H1 (cell line): ENCODE measurements around the gene KISS1R. TPM values are rescaled to one million over a fixed set of nuclear protein-coding genes. Genes with fewer than 3 reads are reported as not detected.
"Not testable (repeated sequence)": the region's sequence is repeated elsewhere in the genome, so short reads cannot be mapped to it uniquely, and the experiment has no call there.

Experiments
- CTCF ChIA-PET: fragments of 300-600 bp; sonication (Branson Sonifier 250); formaldehyde crosslinking; loops from one replicate; lab custom pipeline; 2021; ENCODE audit not compliant: partially characterized antibody; lab: Charles Lee
- POLR2A ChIA-PET: fragments of 300-600 bp; sonication (Branson Sonifier 250); formaldehyde crosslinking; loops from one replicate; lab custom pipeline; 2021; ENCODE audit warnings: inconsistent platforms; ENCODE audit not compliant: partially characterized antibody; lab: Charles Lee
- DNase-seq, 2 experiments: peaks; one replicate each; pipeline versions ENCODE4 v3.0.0 to v3.0.0-alpha.2; 2010 to 2022; ENCODE audit warnings: low spot score in 2 of 2, low read depth in 1 of 2, mixed read lengths in 1 of 2
- FAIRE-seq: peaks from 2 replicates; lab custom pipeline; 2011; peaks lifted over from hg19 to GRCh38; lab: Jason Lieb, UNC
- H2AFZ ChIP-seq: 2 replicates; pipeline ENCODE4 v1.8.1; 2012; ENCODE audit warnings: low read length, inconsistent platforms
- H2AK5ac ChIP-seq: 2 replicates; pipeline ENCODE4 v1.6.1; 2013; ENCODE audit warnings: low read depth, low read length
- H2BK120ac ChIP-seq: replicated peaks from 2 replicates; pipeline ENCODE3; 2013; ENCODE audit warnings: low read depth, low read length, inconsistent platforms
- H2BK12ac ChIP-seq: 2 replicates; pipeline ENCODE4 v1.6.1; 2013; ENCODE audit warnings: low read depth, low read length
- H2BK15ac ChIP-seq: 2 replicates; pipeline ENCODE4 v1.6.1; 2013; ENCODE audit warnings: low read length
- H2BK20ac ChIP-seq: 2 replicates; pipeline ENCODE4 v1.6.1; 2013; ENCODE audit warnings: low read length
- H2BK5ac ChIP-seq: 2 replicates; pipeline ENCODE4 v1.6.1; 2013; ENCODE audit warnings: low read depth, low read length
- H3K14ac ChIP-seq: 2 replicates; pipeline ENCODE4 v1.6.1; 2013; ENCODE audit warnings: inconsistent platforms; ENCODE audit not compliant: insufficient read length
- H3K18ac ChIP-seq: 2 replicates; pipeline ENCODE4 v1.6.1; 2013; ENCODE audit warnings: low read length; ENCODE audit errors: extremely low read depth
- H3K23ac ChIP-seq: 2 replicates; pipeline ENCODE4 v1.6.1; 2013; ENCODE audit warnings: inconsistent platforms; ENCODE audit not compliant: insufficient read length
- H3K23me2 ChIP-seq: 2 replicates; pipeline ENCODE4 v1.6.1; 2013; ENCODE audit warnings: low read depth, low read length
- H3K27ac ChIP-seq: 2 replicates; pipeline ENCODE4 v1.6.1; 2011; ENCODE audit warnings: low read depth, low read length, inconsistent platforms
- H3K27me3 ChIP-seq, 4 experiments: replicated peaks in 1 of 4; 1 replicate in 1 of 4; 2 replicates in 3 of 4; pipeline versions ENCODE4 v1.6.1 to v1.8.1; 2011 to 2013; ENCODE audit warnings: low read length in 3 of 4, mild to moderate bottlenecking in 3 of 4, inconsistent platforms in 2 of 4, mixed read lengths in 2 of 4, moderate library complexity in 1 of 4; ENCODE audit not compliant: control insufficient read depth in 3 of 4, insufficient read depth in 3 of 4; ENCODE audit errors: extremely low read depth in 1 of 4
- H3K36me3 ChIP-seq, 4 experiments: 2 replicates each; pipeline versions ENCODE4 v1.6.1 to v1.8.1; 2011 to 2013; ENCODE audit warnings: mild to moderate bottlenecking in 4 of 4, low read length in 3 of 4, moderate library complexity in 2 of 4, control low read depth in 1 of 4, inconsistent platforms in 1 of 4; ENCODE audit not compliant: insufficient read depth in 4 of 4, control insufficient read depth in 2 of 4
- H3K4ac ChIP-seq: replicated peaks from 2 replicates; pipeline ENCODE3; 2013; ENCODE audit warnings: low read length, low read depth, mixed read lengths, inconsistent platforms; ENCODE audit not compliant: insufficient read length
- H3K4me1 ChIP-seq, 4 experiments: replicated peaks in 1 of 4; 1 replicate in 1 of 4; 2 replicates in 3 of 4; pipeline versions ENCODE4 v1.6.1 to v1.8.1; 2011 to 2013; ENCODE audit warnings: low read length in 3 of 4, inconsistent platforms in 2 of 4, mixed read lengths in 1 of 4; ENCODE audit not compliant: insufficient read depth in 4 of 4, control insufficient read depth in 3 of 4
- H3K4me2 ChIP-seq, 2 experiments: 2 replicates each; pipeline versions ENCODE4 v1.6.1 to v1.8.1; 2011 to 2013; ENCODE audit warnings: low read depth in 2 of 2, low read length in 2 of 2, control low read depth in 1 of 2, inconsistent platforms in 1 of 2, mild to moderate bottlenecking in 1 of 2; ENCODE audit not compliant: insufficient read depth in 1 of 2
- H3K4me3 ChIP-seq, 4 experiments: fragments of 200-600, 300-600 bp in 1 of 4; sonication (generic), shearing (Covaris generic), sonication (Bioruptor Twin) in 1 of 4; 2 replicates each; pipeline versions ENCODE4 v1.5.1 to v1.8.1; 2011 to 2016; ENCODE audit warnings: low read length in 4 of 4, low read depth in 3 of 4, control low read depth in 2 of 4, inconsistent platforms in 2 of 4, mild to moderate bottlenecking in 2 of 4, mixed read lengths in 1 of 4, moderate library complexity in 1 of 4; ENCODE audit not compliant: insufficient read depth in 2 of 4; ENCODE audit errors: extremely low read depth in 1 of 4
- H3K56ac ChIP-seq: replicated peaks from 2 replicates; pipeline ENCODE3; 2013; ENCODE audit warnings: low read depth, mild to moderate bottlenecking, mixed read lengths, low read length, inconsistent platforms; ENCODE audit not compliant: insufficient read length
- H3K79me1 ChIP-seq: 2 replicates; pipeline ENCODE4 v1.6.1; 2013; ENCODE audit warnings: low read depth, low read length, control low read depth
- H3K79me2 ChIP-seq, 2 experiments: 2 replicates each; pipeline versions ENCODE4 v1.6.1 to v1.8.1; 2012 to 2013; ENCODE audit warnings: low read length in 2 of 2, mild to moderate bottlenecking in 2 of 2, inconsistent platforms in 1 of 2; ENCODE audit not compliant: insufficient read depth in 2 of 2, control insufficient read depth in 1 of 2
- H3K9ac ChIP-seq, 4 experiments: replicated peaks in 1 of 4; 1 replicate in 1 of 4; 2 replicates in 3 of 4; pipeline versions ENCODE4 v1.6.1 to v1.8.1; 2011 to 2013; ENCODE audit warnings: low read depth in 3 of 4, low read length in 3 of 4, control low read depth in 2 of 4, mild to moderate bottlenecking in 2 of 4, moderate library complexity in 2 of 4, inconsistent platforms in 1 of 4; ENCODE audit errors: extremely low read depth in 1 of 4
- H3K9me3 ChIP-seq, 2 experiments: 2 replicates each; pipeline versions ENCODE4 v1.6.1 to v1.8.1; 2012 to 2013; ENCODE audit warnings: mild to moderate bottlenecking in 2 of 2, moderate library complexity in 2 of 2, control low read depth in 1 of 2, inconsistent platforms in 1 of 2, low read depth in 1 of 2, low read length in 1 of 2, mixed read lengths in 1 of 2; ENCODE audit not compliant: insufficient read depth in 2 of 2
- H4K20me1 ChIP-seq, 2 experiments: replicated peaks in 1 of 2; 2 replicates each; pipeline versions ENCODE3 to v1.8.1; 2011 to 2013; ENCODE audit warnings: inconsistent platforms in 2 of 2, low read length in 2 of 2, mild to moderate bottlenecking in 1 of 2; ENCODE audit not compliant: insufficient read depth in 2 of 2, control insufficient read depth in 1 of 2
- H4K5ac ChIP-seq: 2 replicates; pipeline ENCODE4 v1.6.1; 2013; ENCODE audit warnings: low read length, low read depth, mixed read lengths, inconsistent platforms; ENCODE audit not compliant: insufficient read length
- H4K8ac ChIP-seq: 2 replicates; pipeline ENCODE4 v1.8.0; 2013; ENCODE audit warnings: mild to moderate bottlenecking, moderate library complexity, low read length, inconsistent platforms; ENCODE audit not compliant: insufficient read depth; ENCODE audit errors: extremely low read depth
- H4K91ac ChIP-seq: replicated peaks from 2 replicates; pipeline ENCODE3; 2013; ENCODE audit warnings: low read length, mixed read lengths, inconsistent platforms; ENCODE audit not compliant: insufficient read length
- EGR1 ChIP-seq: IDR thresholded peaks from 2 replicates; pipeline ENCODE4 v1.6.1; 2011; ENCODE audit warnings: low read depth, low read length, borderline replicate concordance
- FOSL1 ChIP-seq: IDR thresholded peaks from 2 replicates; pipeline ENCODE4 v1.6.1; 2011; ENCODE audit warnings: mild to moderate bottlenecking, low read depth, low read length, moderate library complexity; ENCODE audit not compliant: insufficient read depth
- HDAC6 ChIP-seq: IDR thresholded peaks from one replicate; pipeline ENCODE4 v1.7.1; 2012; ENCODE audit warnings: low read depth, mild to moderate bottlenecking, inconsistent platforms, low read length, moderate library complexity
- KDM4A ChIP-seq: IDR thresholded peaks from one replicate; pipeline ENCODE4 v1.7.1; 2012; ENCODE audit warnings: low read depth, mild to moderate bottlenecking, moderate library complexity, low read length, inconsistent platforms; ENCODE audit not compliant: severe bottlenecking
- SP4 ChIP-seq: IDR thresholded peaks from 2 replicates; pipeline ENCODE4 v1.6.1; 2012; ENCODE audit warnings: low read length, inconsistent platforms
- WGBS, 2 experiments: shearing (Covaris generic) in 1 of 2; methylation state at CpG; one replicate each; pipeline versions ENCODE4 v1.1.6 to v1.1.7; 2013 to 2015; ENCODE audit warnings: low lambda C conversion rate in 2 of 2, mixed read lengths in 2 of 2, inconsistent platforms in 1 of 2, low coverage in 1 of 2, missing lambda C conversion rate in 1 of 2; ENCODE audit not compliant: insufficient replicate concordance in 2 of 2, insufficient coverage in 1 of 2, insufficient read length in 1 of 2; ENCODE audit errors: extremely low coverage in 1 of 2, missing lambda C conversion rate in 1 of 2; 5-methylcytosine and 5-hydroxymethylcytosine counted together
- polyA plus RNA-seq, 7 experiments: library from polyadenylated mRNA; depleted of rRNA in 3 of 7; stranded (reverse) in 5 of 7; unstranded in 2 of 7; fragments of >200 nt in 5 of 7; fragments of 200-250 nt in 2 of 7; gene quantifications; 1 replicate in 5 of 7; 2 replicates in 1 of 7; 4 replicates in 1 of 7; pipeline versions ENCODE4 v1.2.1 to v1.2.3, GENCODE V29; 2011 to 2013; ENCODE audit warnings: missing spikeins in 2 of 7, mixed read lengths in 2 of 7
- total RNA-seq: library from RNA; stranded (reverse); fragmentation: NEBNext Ultra II Directional; extraction: Animal tissue kit (Norgen Biotek cat#: 25700); gene quantifications from 2 replicates; pipeline ENCODE4 v1.2.1, GENCODE V29; 2021

The KISS1R gene
- total and polyA plus RNA-seq, 2 of the 8 experiments (the other 6 are each of a cell fraction or from before 2014, with no cell fraction given), result 2.3 to 2.7 TPM

- TF ChIP-seq EGR1, result no peak
- no peak for TF ChIP-seq FOSL1
- TF ChIP-seq SP4, result no peak
- TF ChIP-seq KDM4A, result no peak
- TF ChIP-seq HDAC6, result no peak
These were observed 26.3 kb upstream of the KISS1R start (continued) for GRCh38 chr19:890831-891230.

DNA sequence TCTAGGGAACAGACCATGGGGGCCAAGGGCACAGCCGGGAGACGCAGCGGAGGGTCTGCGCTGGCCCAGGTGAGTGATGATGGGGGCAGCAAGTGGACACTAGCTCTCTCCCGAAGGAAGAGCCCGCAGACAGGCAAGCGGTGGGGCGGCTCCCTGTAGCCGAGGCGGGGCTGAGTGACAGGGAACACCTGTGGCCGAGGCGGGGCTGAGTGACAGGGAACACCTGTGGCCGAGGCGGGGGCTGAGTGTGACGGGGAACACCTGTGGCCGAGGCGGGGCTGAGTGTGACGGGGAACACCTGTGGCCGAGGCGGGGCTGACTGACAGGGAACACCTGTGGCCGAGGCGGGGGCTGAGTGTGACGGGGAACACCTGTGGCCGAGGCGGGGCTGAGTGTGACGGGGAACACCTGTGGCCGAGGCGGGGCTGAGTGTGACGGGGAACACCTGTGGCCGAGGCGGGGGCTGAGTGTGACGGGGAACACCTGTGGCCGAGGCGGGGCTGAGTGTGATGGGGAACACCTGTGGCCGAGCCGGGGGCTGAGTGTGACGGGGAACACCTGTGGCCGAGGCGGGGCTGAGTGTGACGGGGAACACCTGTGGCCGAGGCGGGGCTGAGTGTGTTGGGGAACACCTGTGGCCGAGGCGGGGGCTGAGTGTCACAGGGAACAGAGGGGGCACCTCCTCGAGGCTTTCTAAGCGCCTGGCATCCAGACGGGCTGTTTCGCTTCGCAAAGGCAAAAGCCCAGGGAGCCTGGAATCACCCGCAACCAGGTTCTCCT, 25.5 kb upstream of the KISS1R start:
- not testable (repeated sequence) for H3K23me2 ChIP-seq, H2BK15ac ChIP-seq, H3K18ac ChIP-seq, FAIRE-seq, H3K27ac ChIP-seq, H3K9me3 ChIP-seq, H3K56ac ChIP-seq, H2BK5ac ChIP-seq, H2BK12ac ChIP-seq, H3K79me2 ChIP-seq, H3K79me1 ChIP-seq, H2BK120ac ChIP-seq, H3K9ac ChIP-seq, H3K4me1 ChIP-seq, H4K8ac ChIP-seq, H4K5ac ChIP-seq, DNase-seq, H2BK20ac ChIP-seq, H2AFZ ChIP-seq, H2AK5ac ChIP-seq, H3K14ac ChIP-seq, H3K23ac ChIP-seq, H4K91ac ChIP-seq, H3K4ac ChIP-seq, H3K27me3 ChIP-seq
- H4K20me1 ChIP-seq, result peaks cover 0 to 13% of the 10 kb centered on the region in 2 experiments
- peak overlapping the region; percentile 48 to 91 (median 66); a peak in 7 of 8 replicates for H3K4me3 ChIP-seq
- H3K4me2 ChIP-seq, result peak overlapping the region; percentile 66 to 70
- WGBS, 2 experiments, result 92% methylated on average over 26 of the region's 50 CpGs; no CpG with 5 or more reads in 1 of the 2 experiments
- H3K36me3 ChIP-seq, result peaks cover 0 to 13% (median 4%) of the 10 kb centered on the region in 4 experiments; a peak in 2 of 8 replicates
- CTCF ChIA-PET, result interaction anchor here (0.6 kb wide), 1 partner anchor 688 kb away, joined by 3 read pairs; no protein-coding TSS in a partner anchor
- POLR2A ChIA-PET, result interaction anchor here (0.5 to 8.8 kb wide), 4 partner anchors 14 to 28 kb away, joined by 3 to 82 read pairs (median 12); no protein-coding TSS in a partner anchor
